ENCODE measurements around the gene ARV1. TPM values are rescaled to one million over a fixed set of nuclear protein-coding genes. Genes with fewer than 3 reads are reported as not detected.

Gene ARV1
- 23.6 to 26.4 TPM (median 25.5 TPM) in 5 replicates for total RNA-seq (2022; extraction: Qiagen RNA extraction; ENCODE audit: low read depth)

GRCh38 chr1:230978491-230979388 lies at the start of gene ARV1, which contains the start of gene TTC13:
Gene ARV1, plus strand, starts transcription at chr1:230979094. Its CDS starts 12 bp downstream, at chr1:230979106.
Gene TTC13, minus strand, starts transcription at chr1:230978861. Its CDS starts 31 bp downstream, at chr1:230978830.

GRCh38 chr1:231040019-231040799 lies 61.3 kb downstream of the ARV1 start, which contains the start of gene FAM89A:
Gene FAM89A, minus strand, starts transcription at chr1:231040254. Its CDS starts 43 bp downstream, at chr1:231040211.

Other genes with a start within 250 kb of the ARV1 start
- gene CAPN9, start 231.7 kb upstream of the ARV1 start, total RNA-seq (2022; extraction: Qiagen RNA extraction; ENCODE audit: low read depth) = not detected in 5 replicates
- 15.8 to 20.4 TPM (median 18.7 TPM) in 5 replicates for gene C1orf198, start 110.6 kb upstream of the ARV1 start, total RNA-seq (2022; extraction: Qiagen RNA extraction; ENCODE audit: low read depth)
- 8.3 to 11.4 TPM (median 9.8 TPM) in 5 replicates for gene TTC13, start 233 bp upstream of the ARV1 start, total RNA-seq (2022; extraction: Qiagen RNA extraction; ENCODE audit: low read depth)
- gene FAM89A, start 61.2 kb downstream of the ARV1 start, total RNA-seq (2022; extraction: Qiagen RNA extraction; ENCODE audit: low read depth) = 13.8 to 19.8 TPM (median 16.2 TPM) in 5 replicates
- gene TRIM67, start 183.0 kb downstream of the ARV1 start, total RNA-seq (2022; extraction: Qiagen RNA extraction; ENCODE audit: low read depth) = 0.17 to 0.28 TPM (median 0.22 TPM) in 5 replicates

Data from A549 treated with DMSO at 1 μM for 4 hours (cell line).